ENCODE data around the gene GPR75. TPM values are rescaled to one million over a fixed set of nuclear protein-coding genes. Genes with fewer than 3 reads are reported as not detected.

Gene GPR75
- total and polyA plus RNA-seq, 2 of the 13 experiments (the other 11 are each of a cell fraction or from before 2014, with no cell fraction given): 3.3 to 4.1 TPM

GRCh38 chr2:53826030-53826410 lies 33.7 kb downstream of the GPR75 start:
- intact Hi-C loops (cut with micrococcal nuclease; ENCODE audit: unreplicated experiment): loop anchor here (2.0 kb wide), 1 partner anchor 39 kb away; the partner anchor contains the start of genes ASB3 and ERLEC1
- Histone ChIP-seq H3K4me1 (ENCODE audit: insufficient read depth, low read length) (peaks cover 53% of the 10 kb centered on the region), H3K79me2 (ENCODE audit: insufficient read depth, low read length) (no peaks in the 10 kb centered on the region), H3K27me3 (ENCODE audit: control insufficient read depth in 1 of 2, insufficient read depth in 2 of 2, low read length in 2 of 2) (no peaks in the 10 kb centered on the region), H3K9ac (ENCODE audit: insufficient read depth, low read depth, low read length) (peak overlapping the region; percentile 68), H3K27ac (ENCODE audit: extremely low read length, insufficient read depth, low read length) (peak overlapping the region; percentile 93), H3K4me3 (replicated peaks in 1 of 3; ENCODE audit: insufficient read depth in 1 of 3, low read depth in 2 of 3, low read length in 3 of 3) (peak overlapping the region in 2 of 3 experiments; percentile 20 to 44; a peak in 2 of 6 replicates), H4K20me1 (ENCODE audit: insufficient read depth, low read length) (no peaks in the 10 kb centered on the region), H3K9me3 (ENCODE audit: low read length) (no peaks in the 10 kb centered on the region), H3K36me3 (replicated peaks in 1 of 2; ENCODE audit: control insufficient read depth in 1 of 2, insufficient read depth in 2 of 2, low read length in 2 of 2) (no peaks in the 10 kb centered on the region), H2AFZ (ENCODE audit: low read length) (no peak overlapping the region), H3K4me2 (ENCODE audit: low read depth, low read length) (peak overlapping the region; percentile 61)
- in situ Hi-C loops (cut with HindIII; ENCODE audit: extremely low pct_ligation_motif_present, low pct_unique_long_range_greater_than_20kb): no loop called here
- 24% methylated on average over 1 of the region's 1 CpG for WGBS (ENCODE audit: low lambda C conversion rate)
- TF ChIP-seq MAFK (conservative IDR thresholded peaks at IDR 0.05 in 1 of 2, IDR thresholded peaks at IDR 0.05 in 1 of 2; ENCODE audit: low read length in 2 of 2) (no peak), NPAS2 (CRISPR knock-in tag; IDR thresholded peaks at IDR 0.05; ENCODE audit: borderline replicate concordance) (no peak), ZSCAN25 (CRISPR knock-in tag; IDR thresholded peaks at IDR 0.05) (no peak), SALL1 (CRISPR knock-in tag; IDR thresholded peaks at IDR 0.05) (no peak), KDM6A (CRISPR knock-in tag; IDR thresholded peaks at IDR 0.05; ENCODE audit: low read depth) (no peak), ZNF431 (CRISPR knock-in tag; IDR thresholded peaks at IDR 0.05; ENCODE audit: borderline replicate concordance, low read depth) (no peak), ZNF704 (CRISPR knock-in tag; IDR thresholded peaks at IDR 0.05; ENCODE audit: borderline replicate concordance) (no peak), MXD1 (CRISPR knock-in tag; IDR thresholded peaks at IDR 0.05) (no peak)
- BruUV-seq (replicated peaks): no TSS peak
- FAIRE-seq: no peak
- no peak for DNase-seq (ENCODE audit: low spot score)
- CTCF ChIA-PET (ENCODE audit: low intra/inter-chr PET ratio, low total read pairs): no interaction called here
- ATAC-seq: no peak
- POLR2A ChIA-PET: no interaction called here
